ENCODE data around the gene DUOX1. TPM values are rescaled to one million over a fixed set of nuclear protein-coding genes. Genes with fewer than 3 reads are reported as not detected.
"Not testable (repeated sequence)": the region's sequence is repeated elsewhere in the genome, so short reads cannot be mapped to it uniquely, and the experiment has no call there.

DUOX1 gene
- total RNA-seq, 4 donors from 2014 or later, result 0.33 to 1.7 (median 0.61) TPM

DNA sequence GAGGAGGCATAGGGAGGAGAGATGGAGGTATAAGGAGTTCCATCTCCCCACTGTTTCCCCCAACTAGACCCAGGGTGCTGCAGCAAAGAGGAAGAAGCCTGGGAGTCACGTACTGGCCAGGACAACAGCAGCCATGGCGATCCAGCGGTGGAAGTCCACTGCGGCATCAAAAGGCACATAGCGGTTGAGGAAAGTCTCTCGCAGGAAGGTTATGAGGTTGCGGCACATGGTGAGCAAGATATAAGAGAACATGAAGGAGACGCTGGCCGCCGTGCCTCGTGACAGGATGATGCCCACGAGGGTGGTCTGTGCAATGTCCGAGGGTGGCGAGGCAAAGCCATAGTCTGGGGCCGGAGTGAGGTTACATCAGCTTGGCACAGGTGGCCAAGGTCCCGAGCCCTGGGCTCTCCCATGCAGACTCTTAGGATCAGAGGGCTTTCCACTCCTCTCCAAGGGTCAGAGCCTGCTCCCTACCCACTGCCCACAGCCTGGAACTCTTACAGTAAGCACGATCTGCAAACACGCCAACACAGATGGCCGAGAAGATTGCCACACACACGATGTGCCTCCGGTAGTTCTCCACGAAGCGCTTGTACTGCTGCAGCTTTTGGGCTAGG, 30.1 kb upstream of the DUOX1 start:
- no peaks in the 10 kb centered on the region for H3K4me1 ChIP-seq
- no peaks in the 10 kb centered on the region for H3K36me3 ChIP-seq
- H3K4me3 ChIP-seq, result no peak overlapping the region
- H3K9me3 ChIP-seq, result no peaks in the 10 kb centered on the region
- H3K27me3 ChIP-seq, result no peaks in the 10 kb centered on the region
- intact Hi-C loops (cut with DNase I), result no loop called here
- DNase-seq (ENCODE audit: extremely low spot score), result no peak
- WGBS, result 85% methylated on average over 23 of the region's 23 CpGs
- no peak for TF ChIP-seq EP300 (IDR thresholded peaks at IDR 0.05)
- no peak overlapping the region for H3K27ac ChIP-seq (replicated peaks in 1 of 4)

DNA sequence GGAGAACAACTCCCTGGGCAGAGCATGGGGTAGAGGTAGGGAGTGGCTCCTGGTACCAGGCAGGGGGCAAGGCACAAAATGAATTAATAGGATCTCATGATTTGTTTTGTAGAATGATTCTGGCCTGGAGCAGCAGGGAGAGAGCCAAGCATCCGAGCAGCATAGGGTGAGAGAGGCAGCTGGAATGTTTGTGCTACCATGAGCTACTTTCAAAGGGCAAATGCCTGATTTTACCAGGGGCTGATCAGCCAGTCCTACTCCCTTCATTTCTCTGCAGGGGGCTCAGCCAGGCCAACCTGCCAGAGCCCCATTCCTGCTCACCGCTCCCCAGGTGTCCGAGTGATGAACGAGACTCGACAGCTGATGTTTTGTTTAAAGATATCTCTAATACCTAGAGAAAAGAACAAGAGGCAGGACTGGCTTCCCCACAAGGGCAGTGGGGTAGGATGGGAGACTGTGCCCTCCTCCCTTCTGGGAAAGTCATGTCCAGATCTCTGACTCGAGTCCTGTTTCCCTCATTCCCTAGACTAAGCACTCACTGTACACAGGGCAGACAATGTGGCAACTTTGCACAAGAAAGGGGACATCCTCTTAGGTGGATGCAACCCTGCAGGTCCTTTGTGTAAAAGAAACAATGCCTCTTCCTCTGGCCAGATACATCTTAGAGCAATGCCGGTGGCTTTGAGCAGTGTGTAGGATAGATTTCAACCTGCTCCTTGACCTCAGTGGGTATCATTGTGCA, 28.7 kb upstream of the DUOX1 start:
- H3K9me3 ChIP-seq, result no peaks in the 10 kb centered on the region
- intact Hi-C loops (cut with DNase I), result no loop called here
- H3K27me3 ChIP-seq, result no peaks in the 10 kb centered on the region
- H3K27ac ChIP-seq (replicated peaks in 1 of 4), result no peak overlapping the region
- TF ChIP-seq POLR2AphosphoS5 (IDR thresholded peaks at IDR 0.05) (no peak), EP300 (IDR thresholded peaks at IDR 0.05) (no peak), POLR2A (IDR thresholded peaks at IDR 0.05; ENCODE audit: low read depth) (no peak)
- TF ChIP-seq, protein P1, sequence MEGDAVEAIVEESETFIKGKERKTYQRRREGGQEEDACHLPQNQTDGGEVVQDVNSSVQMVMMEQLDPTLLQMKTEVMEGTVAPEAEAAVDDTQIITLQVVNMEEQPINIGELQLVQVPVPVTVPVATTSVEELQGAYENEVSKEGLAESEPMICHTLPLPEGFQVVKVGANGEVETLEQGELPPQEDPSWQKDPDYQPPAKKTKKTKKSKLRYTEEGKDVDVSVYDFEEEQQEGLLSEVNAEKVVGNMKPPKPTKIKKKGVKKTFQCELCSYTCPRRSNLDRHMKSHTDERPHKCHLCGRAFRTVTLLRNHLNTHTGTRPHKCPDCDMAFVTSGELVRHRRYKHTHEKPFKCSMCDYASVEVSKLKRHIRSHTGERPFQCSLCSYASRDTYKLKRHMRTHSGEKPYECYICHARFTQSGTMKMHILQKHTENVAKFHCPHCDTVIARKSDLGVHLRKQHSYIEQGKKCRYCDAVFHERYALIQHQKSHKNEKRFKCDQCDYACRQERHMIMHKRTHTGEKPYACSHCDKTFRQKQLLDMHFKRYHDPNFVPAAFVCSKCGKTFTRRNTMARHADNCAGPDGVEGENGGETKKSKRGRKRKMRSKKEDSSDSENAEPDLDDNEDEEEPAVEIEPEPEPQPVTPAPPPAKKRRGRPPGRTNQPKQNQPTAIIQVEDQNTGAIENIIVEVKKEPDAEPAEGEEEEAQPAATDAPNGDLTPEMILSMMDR (IDR thresholded peaks at IDR 0.05), result no peak
- 48% methylated on average over 6 of the region's 7 CpGs for WGBS
- H3K36me3 ChIP-seq, result no peaks in the 10 kb centered on the region
- H3K4me1 ChIP-seq, result no peaks in the 10 kb centered on the region
- no peak overlapping the region for H3K4me3 ChIP-seq
- no peak for DNase-seq (ENCODE audit: extremely low spot score)

DNA sequence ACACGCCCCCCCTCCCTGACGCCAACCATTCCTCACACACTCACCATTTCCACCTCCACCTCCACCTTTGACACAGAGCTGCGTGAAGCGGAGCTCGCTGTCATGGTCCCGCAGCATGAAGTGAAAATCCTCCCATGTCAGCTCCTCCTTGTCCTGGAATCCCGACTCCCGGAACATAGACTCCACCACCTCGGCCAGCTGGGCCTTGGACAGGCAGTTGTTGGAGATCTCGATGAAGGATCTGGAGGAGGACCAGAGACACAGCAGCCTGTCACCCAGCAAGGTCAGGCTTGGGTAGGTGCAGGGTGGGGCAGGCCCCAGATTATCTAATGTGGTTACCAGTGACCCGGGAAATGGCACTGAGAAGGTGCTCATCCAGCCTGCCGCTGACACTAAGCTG, 28.0 kb upstream of the DUOX1 start:
- intact Hi-C loops (cut with DNase I), result no loop called here
- H3K4me1 ChIP-seq, result no peaks in the 10 kb centered on the region
- no peak overlapping the region for H3K27ac ChIP-seq (replicated peaks in 1 of 4)
- H3K36me3 ChIP-seq, result no peaks in the 10 kb centered on the region
- TF ChIP-seq, protein P1 (IDR thresholded peaks at IDR 0.05), result no peak
- no peak for DNase-seq (ENCODE audit: extremely low spot score)
- H3K4me3 ChIP-seq, result no peak overlapping the region
- H3K9me3 ChIP-seq, result no peaks in the 10 kb centered on the region
- peaks cover 0 to 5% (median 0%) of the 10 kb centered on the region in 4 donors for H3K27me3 ChIP-seq
- WGBS, result 89% methylated on average over 12 of the region's 12 CpGs

DNA sequence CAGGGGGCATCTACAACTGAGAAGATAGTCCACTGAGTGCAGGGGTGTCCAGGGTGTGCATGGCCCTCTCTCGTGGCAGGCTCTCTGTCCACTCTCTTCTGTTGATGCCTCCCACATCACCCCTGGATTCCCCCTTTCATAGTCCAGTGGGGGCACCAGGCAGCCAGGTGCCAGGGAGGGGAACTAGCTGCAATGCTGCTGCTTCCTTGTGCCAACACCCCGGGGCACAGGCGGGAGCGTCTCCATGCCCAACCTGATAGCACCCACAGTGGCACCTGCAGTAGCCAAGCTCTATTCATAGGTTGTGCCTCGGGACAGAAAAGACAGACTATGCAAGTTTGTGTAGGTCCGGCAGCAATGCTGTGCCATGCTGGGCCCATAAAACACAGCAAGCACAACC, 27.6 kb upstream of the DUOX1 start:
- no peak overlapping the region for H3K27ac ChIP-seq (replicated peaks in 1 of 4)
- WGBS, result 93% methylated on average over 5 of the region's 6 CpGs
- intact Hi-C loops (cut with DNase I), result no loop called here
- H3K4me3 ChIP-seq, result no peak overlapping the region
- no peaks in the 10 kb centered on the region for H3K9me3 ChIP-seq
- TF ChIP-seq POLR2AphosphoS5 (IDR thresholded peaks at IDR 0.05), result no peak
- TF ChIP-seq, protein P1 (IDR thresholded peaks at IDR 0.05), result no peak
- no peak for TF ChIP-seq POLR2A (IDR thresholded peaks at IDR 0.05; ENCODE audit: low read depth)
- TF ChIP-seq EP300 (IDR thresholded peaks at IDR 0.05), result no peak
- no peaks in the 10 kb centered on the region for H3K36me3 ChIP-seq
- H3K27me3 ChIP-seq, result peaks cover 0 to 10% (median 0%) of the 10 kb centered on the region in 4 donors
- DNase-seq (ENCODE audit: extremely low spot score), result no peak
- H3K4me1 ChIP-seq, result no peaks in the 10 kb centered on the region

DNA sequence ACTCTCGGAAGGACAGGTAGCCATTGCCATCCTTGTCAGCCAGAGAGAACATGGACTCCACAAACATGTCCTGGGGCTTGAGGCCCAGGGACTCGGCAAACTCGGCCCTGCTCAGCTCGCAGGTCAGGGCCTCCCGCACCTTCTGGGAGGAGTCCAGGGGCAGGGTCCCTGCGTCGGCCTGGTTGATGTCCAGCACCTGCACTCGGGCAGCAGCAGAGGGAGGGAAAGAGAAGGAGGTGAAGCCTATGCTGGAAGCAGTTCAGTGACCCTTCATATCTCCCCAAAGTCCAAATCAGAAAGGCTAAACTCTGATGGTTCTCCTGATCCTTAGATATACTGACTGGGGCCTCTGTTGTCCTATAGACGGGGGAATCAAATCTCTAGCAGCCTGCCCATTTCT, 25.6 kb upstream of the DUOX1 start:
- intact Hi-C loops (cut with DNase I); H3K9me3 ChIP-seq; H3K4me3 ChIP-seq; H3K4me1 ChIP-seq; DNase-seq (ENCODE audit: extremely low spot score); H3K27ac ChIP-seq (replicated peaks in 1 of 4); H3K36me3 ChIP-seq: not testable (repeated sequence)
- 87% methylated on average over 9 of the region's 9 CpGs for WGBS
- peaks cover 0 to 27% (median 0%) of the 10 kb centered on the region in 4 donors for H3K27me3 ChIP-seq

DNA sequence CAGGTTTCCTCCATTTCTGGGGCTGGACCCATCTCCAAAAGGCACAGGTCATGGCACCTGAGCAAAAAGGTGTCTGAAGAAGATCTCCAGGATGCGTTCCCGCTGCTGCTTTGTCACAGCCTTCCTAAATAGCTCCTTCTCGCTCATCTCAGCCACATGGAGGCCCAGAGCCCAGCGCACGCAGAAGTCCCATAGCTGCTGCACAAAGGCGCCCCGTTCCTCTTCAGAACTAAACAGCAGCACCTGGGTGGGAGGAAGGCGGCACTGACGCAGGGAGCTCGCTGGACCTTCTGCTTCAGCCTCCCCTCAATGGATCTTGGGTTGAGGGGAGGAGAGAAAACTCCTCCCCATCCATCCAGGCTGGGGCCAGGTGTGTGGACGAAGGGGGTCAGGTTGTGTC, 24.2 kb upstream of the DUOX1 start:
- intact Hi-C loops (cut with DNase I), result no loop called here
- Histone ChIP-seq H3K27ac (replicated peaks in 1 of 4) (no peak overlapping the region), H3K9me3 (no peaks in the 10 kb centered on the region), H3K36me3 (no peaks in the 10 kb centered on the region), H3K27me3 (peaks cover 0 to 41% (median 2%) of the 10 kb centered on the region in 4 donors), H3K4me1 (no peaks in the 10 kb centered on the region), H3K4me3 (no peak overlapping the region)
- no peak for TF ChIP-seq EP300 (IDR thresholded peaks at IDR 0.05)
- TF ChIP-seq POLR2AphosphoS5 (IDR thresholded peaks at IDR 0.05), result no peak
- TF ChIP-seq, protein P1 (IDR thresholded peaks at IDR 0.05), result no peak
- no peak for TF ChIP-seq POLR2A (IDR thresholded peaks at IDR 0.05; ENCODE audit: low read depth)
- DNase-seq (ENCODE audit: extremely low spot score), result no peak
- WGBS, result 92% methylated on average over 11 of the region's 11 CpGs

All from esophagus muscularis mucosa (tissue), 4 donors.